ENCODE results near the gene ZBTB46.

ZBTB46 gene

GRCh38 chr20:63864978-63865640, 34.0 kb upstream of the ZBTB46 start, which contains the start of gene TPD52L2 (continued):
- TF ChIP-seq ZNF449 (tag by site-specific recombination; IDR thresholded peaks at IDR 0.05) (no peak), ZNF629 (tag by site-specific recombination; IDR thresholded peaks at IDR 0.05) (peak; percentile 99), ZSCAN30 (tag by site-specific recombination; IDR thresholded peaks at IDR 0.05) (peak; percentile 78; the same call in 1 of the 2 replicates), ZNF248 (tag by site-specific recombination; IDR thresholded peaks at IDR 0.05) (no peak), ZFP41 (tag by site-specific recombination; IDR thresholded peaks at IDR 0.05; ENCODE audit: borderline replicate concordance) (no peak), ZNF341 (tag by site-specific recombination; IDR thresholded peaks at IDR 0.05; ENCODE audit: low read depth) (no peak; the same call in 1 of the 2 replicates)

GRCh38 chr20:63864545-63864977, 33.5 kb upstream of the ZBTB46 start:
- H3K4me1 ChIP-seq (ENCODE audit: control insufficient read depth, insufficient read depth, low read length): no peaks in the 10 kb centered on the region
- H3K36me3 ChIP-seq (ENCODE audit: control insufficient read depth in 2 of 2, insufficient read depth in 1 of 2, low read length in 2 of 2): peaks cover 4 to 38% of the 10 kb centered on the region in 2 experiments; a peak in 2 of 3 replicates
- no peaks in the 10 kb centered on the region for H3K9me3 ChIP-seq (ENCODE audit: control insufficient read depth, insufficient read depth, low read depth, low read length)
- H3K4me3 ChIP-seq (ENCODE audit: low read depth, low read length): peak overlapping the region; percentile 73
- POLR2A ChIA-PET: interaction anchor here (0.9 to 3.4 kb wide), 26 partner anchors 9 to 212 kb away, joined by 3 to 18 read pairs (median 5); partner anchors contain the start of genes ARFRP1, DNAJC5, LIME1 and PRPF6
- CTCF ChIA-PET: interaction anchor here (0.7 to 2.3 kb wide), 9 partner anchors 63 to 223 kb away, joined by 3 to 9 read pairs (median 4); partner anchors contain the start of gene PRPF6
- H3K27ac ChIP-seq (ENCODE audit: extremely low read depth, low read depth, low read length): peak overlapping the region; percentile 67
- TF ChIP-seq GLIS1 (tag by site-specific recombination; IDR thresholded peaks at IDR 0.05): peak; percentile 63
- no peak for TF ChIP-seq ZBTB6 (tag by site-specific recombination; IDR thresholded peaks at IDR 0.05)
- no peak for TF ChIP-seq ZFP69B (tag by site-specific recombination; IDR thresholded peaks at IDR 0.05)
- TF ChIP-seq PATZ1 (tag by site-specific recombination; IDR thresholded peaks at IDR 0.05): peak; percentile 24; the same call in 1 of the 2 replicates
- TF ChIP-seq BCL11B (tag by site-specific recombination; IDR thresholded peaks at IDR 0.05; ENCODE audit: low read depth): peak; percentile 78; the same call in 1 of the 2 replicates
- peak; percentile 78 for TF ChIP-seq KLF7 (tag by site-specific recombination; IDR thresholded peaks at IDR 0.05; ENCODE audit: borderline replicate concordance)
- peak; percentile 14; the same call in 1 of the 2 replicates for TF ChIP-seq ZBTB10 (tag by site-specific recombination; IDR thresholded peaks at IDR 0.05)
- TF ChIP-seq ZNF121 (tag by site-specific recombination; IDR thresholded peaks at IDR 0.05): peak; percentile 85
- no peak for TF ChIP-seq ZNF174 (tag by site-specific recombination; IDR thresholded peaks at IDR 0.05)
- TF ChIP-seq ZSCAN4 (tag by site-specific recombination; IDR thresholded peaks at IDR 0.05): peak; percentile 46; the same call in 1 of the 2 replicates
- no peak for TF ChIP-seq ZNF621 (tag by site-specific recombination; IDR thresholded peaks at IDR 0.05)
- TF ChIP-seq ZNF221 (tag by site-specific recombination; IDR thresholded peaks at IDR 0.05; ENCODE audit: borderline replicate concordance): no peak
- TF ChIP-seq WT1 (tag by site-specific recombination; IDR thresholded peaks at IDR 0.05): 0 out of 2 replicates have a peak, but pooled peaks have one; percentile 9
- peak; percentile 67; the same call in 1 of the 2 replicates for TF ChIP-seq ZBTB8A (tag by site-specific recombination; IDR thresholded peaks at IDR 0.05)
- TF ChIP-seq ZNF639 (tag by site-specific recombination; IDR thresholded peaks at IDR 0.05): no peak; the same call in 1 of the 2 replicates
- TF ChIP-seq GFI1B (tag by site-specific recombination; IDR thresholded peaks at IDR 0.05): peak; percentile 28; the same call in 1 of the 2 replicates
- no peak for TF ChIP-seq ZFP41 (tag by site-specific recombination; IDR thresholded peaks at IDR 0.05; ENCODE audit: borderline replicate concordance)
- TF ChIP-seq BCL11A (tag by site-specific recombination; IDR thresholded peaks at IDR 0.05; ENCODE audit: low read depth): peak; percentile 52; the same call in 1 of the 2 replicates
- no peak for TF ChIP-seq ZNF157 (tag by site-specific recombination; IDR thresholded peaks at IDR 0.05)
- no peak for TF ChIP-seq HOXA7 (CRISPR knock-in tag; IDR thresholded peaks at IDR 0.05; ENCODE audit: borderline replicate concordance)
